ENCODE measurements around the gene NSG2.

Gene NSG2

DNA sequence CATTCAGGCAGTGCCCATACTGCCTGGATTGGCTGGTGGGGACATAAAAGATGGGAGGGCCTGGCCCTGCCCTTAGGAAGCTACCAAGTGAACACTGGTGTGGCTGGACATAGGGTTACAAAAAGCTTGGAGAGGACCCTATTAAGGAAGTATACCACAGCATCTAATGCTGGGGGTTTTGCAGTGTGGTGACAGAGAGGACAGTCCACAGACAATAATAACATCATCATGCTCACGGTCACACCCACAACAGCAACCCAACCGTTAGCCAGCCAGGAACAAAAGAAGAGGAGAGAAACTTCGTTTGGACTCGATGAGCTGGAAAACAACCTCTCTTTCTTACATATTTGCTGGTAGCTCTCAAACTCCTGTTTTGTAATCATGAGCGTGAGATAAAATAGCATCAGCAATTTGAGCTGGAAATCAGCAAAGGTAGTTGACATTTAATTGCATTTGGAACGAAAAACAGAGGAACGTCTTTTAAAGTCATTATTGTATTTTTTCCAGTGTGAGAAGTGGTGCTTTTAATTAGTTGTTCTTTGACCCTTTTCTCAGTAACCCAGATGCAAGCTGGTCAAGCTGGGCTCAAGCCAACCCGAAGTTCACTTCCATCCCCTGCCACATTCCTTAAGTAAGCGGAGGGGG is 73.4 kb downstream of the NSG2 start:
- Histone ChIP-seq H2AFZ (ENCODE audit: low read length) (no peak overlapping the region), H3K27me3 (ENCODE audit: insufficient read depth, low read length) (no peaks in the 10 kb centered on the region), H3K4me1 (ENCODE audit: insufficient read depth, low read length, severe bottlenecking) (no peaks in the 10 kb centered on the region), H3K79me2 (ENCODE audit: insufficient read depth, low read length) (no peaks in the 10 kb centered on the region), H3K4me3 (ENCODE audit: low read depth, low read length, poor library complexity, severe bottlenecking) (no peak overlapping the region), H4K20me1 (ENCODE audit: insufficient read depth, low read length) (no peaks in the 10 kb centered on the region), H3K36me3 (ENCODE audit: insufficient read depth, low read length) (no peaks in the 10 kb centered on the region), H3K4me2 (ENCODE audit: low read length) (no peak overlapping the region), H3K9ac (ENCODE audit: low read length) (no peak overlapping the region), H3F3A (ENCODE audit: insufficient read depth, low read length) (no peaks in the 10 kb centered on the region), H3K9me2 (ENCODE audit: low read depth, low read length) (no peaks in the 10 kb centered on the region), H3K9me3 (ENCODE audit: low read length) (no peaks in the 10 kb centered on the region), H3K27ac (ENCODE audit: low read depth, low read length, poor library complexity, severe bottlenecking) (no peak overlapping the region)
- TF ChIP-seq, protein P1, sequence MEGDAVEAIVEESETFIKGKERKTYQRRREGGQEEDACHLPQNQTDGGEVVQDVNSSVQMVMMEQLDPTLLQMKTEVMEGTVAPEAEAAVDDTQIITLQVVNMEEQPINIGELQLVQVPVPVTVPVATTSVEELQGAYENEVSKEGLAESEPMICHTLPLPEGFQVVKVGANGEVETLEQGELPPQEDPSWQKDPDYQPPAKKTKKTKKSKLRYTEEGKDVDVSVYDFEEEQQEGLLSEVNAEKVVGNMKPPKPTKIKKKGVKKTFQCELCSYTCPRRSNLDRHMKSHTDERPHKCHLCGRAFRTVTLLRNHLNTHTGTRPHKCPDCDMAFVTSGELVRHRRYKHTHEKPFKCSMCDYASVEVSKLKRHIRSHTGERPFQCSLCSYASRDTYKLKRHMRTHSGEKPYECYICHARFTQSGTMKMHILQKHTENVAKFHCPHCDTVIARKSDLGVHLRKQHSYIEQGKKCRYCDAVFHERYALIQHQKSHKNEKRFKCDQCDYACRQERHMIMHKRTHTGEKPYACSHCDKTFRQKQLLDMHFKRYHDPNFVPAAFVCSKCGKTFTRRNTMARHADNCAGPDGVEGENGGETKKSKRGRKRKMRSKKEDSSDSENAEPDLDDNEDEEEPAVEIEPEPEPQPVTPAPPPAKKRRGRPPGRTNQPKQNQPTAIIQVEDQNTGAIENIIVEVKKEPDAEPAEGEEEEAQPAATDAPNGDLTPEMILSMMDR (IDR thresholded peaks at IDR 0.05; ENCODE audit: low read length) = no peak
- TF ChIP-seq EZH2 (IDR thresholded peaks at IDR 0.05; ENCODE audit: borderline replicate concordance, low read length) = no peak

DNA sequence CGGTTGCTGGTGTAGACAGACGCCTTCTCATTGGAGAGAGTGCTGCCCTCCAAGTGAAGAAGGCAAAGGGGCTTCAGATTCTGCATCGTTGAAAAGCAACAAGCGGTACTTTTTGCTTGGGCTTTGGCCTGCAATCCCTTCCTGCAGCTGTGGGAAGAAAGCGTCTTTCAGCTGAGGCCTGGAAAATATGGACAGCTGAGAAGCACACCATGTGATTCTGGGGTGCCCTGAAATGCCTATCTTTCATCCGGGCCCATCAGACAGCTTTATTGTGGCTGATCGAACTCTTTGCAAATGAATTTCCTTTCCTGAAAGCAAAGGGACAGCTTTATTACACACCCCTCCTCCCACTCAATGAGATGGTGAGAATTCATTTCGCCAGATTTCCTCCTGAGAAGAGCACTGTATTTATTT is 74.0 kb downstream of the NSG2 start:
- no peak overlapping the region for H3K27ac ChIP-seq (ENCODE audit: low read depth, low read length, poor library complexity, severe bottlenecking)
- H4K20me1 ChIP-seq (ENCODE audit: insufficient read depth, low read length) = no peaks in the 10 kb centered on the region
- no peak overlapping the region for H3K9ac ChIP-seq (ENCODE audit: low read length)
- TF ChIP-seq EZH2 (IDR thresholded peaks at IDR 0.05; ENCODE audit: borderline replicate concordance, low read length) = no peak
- TF ChIP-seq, protein P1 (IDR thresholded peaks at IDR 0.05; ENCODE audit: low read length) = no peak
- H3K4me1 ChIP-seq (ENCODE audit: insufficient read depth, low read length, severe bottlenecking) = no peaks in the 10 kb centered on the region
- no peaks in the 10 kb centered on the region for H3K79me2 ChIP-seq (ENCODE audit: insufficient read depth, low read length)
- no peaks in the 10 kb centered on the region for H3K9me2 ChIP-seq (ENCODE audit: low read depth, low read length)
- H3K4me3 ChIP-seq (ENCODE audit: low read depth, low read length, poor library complexity, severe bottlenecking) = no peak overlapping the region
- H3K36me3 ChIP-seq (ENCODE audit: insufficient read depth, low read length) = no peaks in the 10 kb centered on the region
- H3K27me3 ChIP-seq (ENCODE audit: insufficient read depth, low read length) = no peaks in the 10 kb centered on the region
- H3K4me2 ChIP-seq (ENCODE audit: low read length) = no peak overlapping the region
- H2AFZ ChIP-seq (ENCODE audit: low read length) = no peak overlapping the region
- no peaks in the 10 kb centered on the region for H3F3A ChIP-seq (ENCODE audit: insufficient read depth, low read length)
- no peaks in the 10 kb centered on the region for H3K9me3 ChIP-seq (ENCODE audit: low read length)

DNA sequence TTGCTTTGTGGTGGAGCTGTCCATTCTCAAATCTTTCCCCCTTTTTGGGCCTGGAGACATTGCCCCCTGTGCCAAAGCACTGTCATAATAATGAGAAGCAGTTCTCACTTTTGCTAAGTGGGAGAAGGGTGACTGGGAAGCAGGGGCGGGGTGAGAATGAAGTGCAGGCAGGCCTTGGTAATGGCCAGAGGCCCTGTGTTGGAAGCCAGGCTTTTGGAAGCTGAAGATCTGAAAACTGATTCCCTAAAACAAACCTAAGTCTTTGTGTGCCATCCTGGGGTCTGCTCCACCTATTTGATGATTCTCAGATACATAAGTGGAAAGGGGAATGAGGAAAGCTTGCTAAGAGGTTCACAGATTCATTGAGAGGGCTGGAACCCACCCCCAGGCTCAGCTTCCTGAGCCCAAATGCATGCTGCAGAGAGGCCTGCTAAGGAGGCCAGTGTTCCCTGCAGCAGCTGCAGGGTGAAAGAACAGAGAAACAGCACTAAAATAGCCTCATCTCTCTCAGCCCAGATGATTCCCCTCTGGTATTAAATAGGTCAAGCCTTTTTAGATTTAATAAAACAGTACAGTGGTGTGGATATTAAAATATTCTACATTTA is 75.0 kb downstream of the NSG2 start:
- Histone ChIP-seq H3K4me3 (ENCODE audit: low read depth, low read length, poor library complexity, severe bottlenecking) (no peak overlapping the region), H3F3A (ENCODE audit: insufficient read depth, low read length) (no peaks in the 10 kb centered on the region), H3K79me2 (ENCODE audit: insufficient read depth, low read length) (no peaks in the 10 kb centered on the region), H3K4me2 (ENCODE audit: low read length) (no peak overlapping the region), H3K9ac (ENCODE audit: low read length) (no peak overlapping the region), H3K36me3 (ENCODE audit: insufficient read depth, low read length) (no peaks in the 10 kb centered on the region), H3K4me1 (ENCODE audit: insufficient read depth, low read length, severe bottlenecking) (no peaks in the 10 kb centered on the region), H4K20me1 (ENCODE audit: insufficient read depth, low read length) (no peaks in the 10 kb centered on the region), H2AFZ (ENCODE audit: low read length) (no peak overlapping the region), H3K27me3 (ENCODE audit: insufficient read depth, low read length) (no peaks in the 10 kb centered on the region), H3K9me2 (ENCODE audit: low read depth, low read length) (no peaks in the 10 kb centered on the region), H3K27ac (ENCODE audit: low read depth, low read length, poor library complexity, severe bottlenecking) (no peak overlapping the region), H3K9me3 (ENCODE audit: low read length) (no peaks in the 10 kb centered on the region; the same call in 1 of the 2 replicates)
- no peak for TF ChIP-seq EZH2 (IDR thresholded peaks at IDR 0.05; ENCODE audit: borderline replicate concordance, low read length)
- TF ChIP-seq, protein P1 (IDR thresholded peaks at IDR 0.05; ENCODE audit: low read length) = no peak

Data from OCI-LY1 (cell line).